Ovary (tissue), 9 donors: ENCODE results near the gene IFT74. TPM values are rescaled to one million over a fixed set of nuclear protein-coding genes. Genes with fewer than 3 reads are reported as not detected.
A peak's percentile ranks its signal among the peaks of the same experiment; 100 is the strongest.

Experiments used
- DNase-seq, 5 donors: peaks; one replicate each; pipeline ENCODE4 v3.0.0-alpha.2; 2019 to 2020
- H3K27ac ChIP-seq, 2 donors: fragments of 200-600 bp; one replicate each; pipeline versions ENCODE4 v1.5.1 to v1.8.0; 2019 to 2022
- H3K27me3 ChIP-seq: fragments of 200-600 bp; one replicate; pipeline ENCODE4 v1.8.0; 2022
- H3K36me3 ChIP-seq: fragments of 200-600 bp; sonication (generic); one replicate; pipeline ENCODE4 v1.5.1; 2019
- H3K4me1 ChIP-seq: one replicate; pipeline ENCODE4 v1.8.1; 2013; ENCODE audit warnings: mild to moderate bottlenecking, moderate library complexity; ENCODE audit not compliant: insufficient read depth
- H3K4me3 ChIP-seq: fragments of 200-600 bp; sonication (generic); one replicate; pipeline ENCODE4 v1.5.1; 2017
- H3K9me3 ChIP-seq, 2 donors: fragments of 200-600 bp in 1 of 2; sonication (generic) in 1 of 2; one replicate each; pipeline versions ENCODE4 v1.5.1 to v1.8.1; 2013 to 2019; ENCODE audit warnings: mild to moderate bottlenecking in 1 of 2, moderate library complexity in 1 of 2
- EP300 ChIP-seq: sonication (generic); formaldehyde crosslinking; IDR thresholded peaks from one replicate; pipeline ENCODE4 v1.6.1; 2017; ENCODE audit warnings: antibody characterized with exemption
- POLR2A ChIP-seq: fragments of 450-650 bp; IDR thresholded peaks from one replicate; pipeline ENCODE4 v1.6.1; 2017; ENCODE audit warnings: antibody characterized with exemption, mild to moderate bottlenecking, moderate library complexity
- WGBS, 3 donors: extraction: QIAGEN DNeasy Blood & Tissue Kit in 1 of 3; methylation state at CpG; one replicate each; pipeline versions ENCODE4 v1.1.5 to v1.1.7; 2013 to 2017; 5-methylcytosine and 5-hydroxymethylcytosine counted together
- intact Hi-C, 4 donors: fragments of 100-400 bp; cut with DNase I; formaldehyde crosslinking; loops; one replicate each; pipeline versions ENCODE4 v1.11.0 to v1.15.1; 2022 to 2023
- polyA plus RNA-seq, 2 donors: library from polyadenylated mRNA; stranded (reverse); fragments of 200-250 nt in 1 of 2; fragments of 350-450 nt in 1 of 2; fragmentation: Illumina TruSeq in 1 of 2; extraction: RNeasy Lipid Tissue Mini Kit (QIAGEN cat#74804) in 1 of 2; gene quantifications; one replicate each; pipeline ENCODE4 v1.2.3, GENCODE V29; 2013 to 2014
- total RNA-seq, 7 donors: library from RNA; depleted of rRNA in 2 of 7; stranded (reverse); fragments of >200 nt in 2 of 7; fragmentation: NEBNext Ultra II Directional in 3 of 7; extraction: Animal tissue kit (Norgen Biotek cat#: 25700) in 3 of 7; gene quantifications; one replicate each; pipeline versions ENCODE4 v1.1.0 to v1.2.4, GENCODE V29; 2016 to 2023
- TF ChIP-seq, protein P1 (sequence below), 3 donors: fragments of 450-650 bp in 2 of 3; fragments of 200-600 bp in 1 of 3; IDR thresholded peaks; one replicate each; pipeline versions ENCODE4 v1.5.1 to v1.8.0; 2016 to 2022; ENCODE audit warnings: antibody characterized with exemption in 3 of 3, mild to moderate bottlenecking in 1 of 3
- donor health status: DM: no; HTN: no; CAD: no; lungs with moderate emphysema.
- donor health status: DM: no; HTN: no; CAD: no.
- donor health status: Bipolar disorder and iron deficiency.
- donor health status: DM: yes; HTN: yes; CAD: no.
- donor health status: DM: no; HTN: no; CAD: no.
- donor health status: DM: yes; HTN: yes; CAD: no.

Gene IFT74
- total and polyA plus RNA-seq, 9 donors = 9.2 to 24.6 (median 16.2) TPM

DNA sequence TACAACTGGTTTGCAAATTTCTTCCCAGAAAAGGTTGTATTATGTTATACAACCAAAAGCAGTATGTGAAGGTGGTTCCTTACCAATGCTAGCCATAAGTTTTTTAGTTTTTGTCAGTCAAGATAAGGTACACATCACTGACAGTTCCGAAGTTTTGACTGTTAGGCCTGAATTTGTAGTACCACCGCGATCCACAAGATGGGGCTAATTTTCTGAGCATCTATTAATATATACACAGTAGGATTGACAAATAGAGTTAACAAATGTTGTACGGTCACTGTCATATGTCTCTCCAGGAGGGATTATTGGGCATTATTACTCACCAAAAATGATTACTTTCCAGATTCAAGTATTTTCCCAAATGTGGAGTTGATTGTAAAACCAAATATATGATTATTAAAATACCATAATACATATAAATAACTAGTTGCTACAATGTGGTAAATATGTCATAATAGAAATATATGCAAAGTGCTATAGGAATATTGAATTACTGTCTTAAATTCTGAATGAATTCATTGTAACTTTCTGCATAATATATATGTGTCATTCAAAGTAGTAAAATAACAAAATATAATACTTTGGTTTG lies 77.7 kb downstream of the IFT74 start:
- TF ChIP-seq, protein P1, sequence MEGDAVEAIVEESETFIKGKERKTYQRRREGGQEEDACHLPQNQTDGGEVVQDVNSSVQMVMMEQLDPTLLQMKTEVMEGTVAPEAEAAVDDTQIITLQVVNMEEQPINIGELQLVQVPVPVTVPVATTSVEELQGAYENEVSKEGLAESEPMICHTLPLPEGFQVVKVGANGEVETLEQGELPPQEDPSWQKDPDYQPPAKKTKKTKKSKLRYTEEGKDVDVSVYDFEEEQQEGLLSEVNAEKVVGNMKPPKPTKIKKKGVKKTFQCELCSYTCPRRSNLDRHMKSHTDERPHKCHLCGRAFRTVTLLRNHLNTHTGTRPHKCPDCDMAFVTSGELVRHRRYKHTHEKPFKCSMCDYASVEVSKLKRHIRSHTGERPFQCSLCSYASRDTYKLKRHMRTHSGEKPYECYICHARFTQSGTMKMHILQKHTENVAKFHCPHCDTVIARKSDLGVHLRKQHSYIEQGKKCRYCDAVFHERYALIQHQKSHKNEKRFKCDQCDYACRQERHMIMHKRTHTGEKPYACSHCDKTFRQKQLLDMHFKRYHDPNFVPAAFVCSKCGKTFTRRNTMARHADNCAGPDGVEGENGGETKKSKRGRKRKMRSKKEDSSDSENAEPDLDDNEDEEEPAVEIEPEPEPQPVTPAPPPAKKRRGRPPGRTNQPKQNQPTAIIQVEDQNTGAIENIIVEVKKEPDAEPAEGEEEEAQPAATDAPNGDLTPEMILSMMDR (IDR thresholded peaks at IDR 0.05) = peak; percentile 16 to 74 (median 68)
- TF ChIP-seq EP300 (no peak), POLR2A (no peak)
- no peaks in the 10 kb centered on the region for H3K4me1 ChIP-seq
- H3K27ac ChIP-seq = no peak overlapping the region
- no peaks in the 10 kb centered on the region for H3K27me3 ChIP-seq
- DNase-seq = peak in 4 of 5 donors; percentile 18 to 68 (median 45)
- no peaks in the 10 kb centered on the region for H3K9me3 ChIP-seq
- WGBS, 3 donors = 4 to 6% (median 4%) methylated on average over 4 of the region's 4 CpGs
- no peaks in the 10 kb centered on the region for H3K36me3 ChIP-seq
- intact Hi-C loops = loop anchor here in 1 of 4 donors (10.0 kb wide), 1 partner anchor 241 kb away; no protein-coding TSS in a partner anchor
- H3K4me3 ChIP-seq = no peak overlapping the region

DNA sequence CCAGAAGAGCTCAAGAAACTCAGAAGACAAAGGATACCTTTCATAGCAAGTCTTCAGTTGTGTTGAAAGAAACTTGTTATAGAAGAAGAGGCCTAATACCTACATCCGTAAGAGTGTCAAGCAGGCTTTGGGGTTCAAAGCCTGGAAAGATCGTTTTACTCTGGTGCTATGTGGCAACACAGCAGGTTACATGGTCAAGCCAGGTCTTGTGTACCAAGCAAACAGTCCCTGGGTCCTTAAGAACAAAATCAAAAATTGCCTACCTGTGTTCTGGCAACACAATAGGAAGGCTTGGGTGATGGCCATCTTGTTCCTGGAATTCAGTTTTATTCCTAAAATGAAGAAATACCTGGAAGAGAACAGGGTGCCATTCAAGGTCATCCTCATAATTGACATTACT lies 81.3 kb downstream of the IFT74 start:
- whole genome bisulfite sequencing, 3 donors = 98% methylated on average over 2 of the region's 2 CpGs
- no peak overlapping the region for H3K27ac ChIP-seq

DNA sequence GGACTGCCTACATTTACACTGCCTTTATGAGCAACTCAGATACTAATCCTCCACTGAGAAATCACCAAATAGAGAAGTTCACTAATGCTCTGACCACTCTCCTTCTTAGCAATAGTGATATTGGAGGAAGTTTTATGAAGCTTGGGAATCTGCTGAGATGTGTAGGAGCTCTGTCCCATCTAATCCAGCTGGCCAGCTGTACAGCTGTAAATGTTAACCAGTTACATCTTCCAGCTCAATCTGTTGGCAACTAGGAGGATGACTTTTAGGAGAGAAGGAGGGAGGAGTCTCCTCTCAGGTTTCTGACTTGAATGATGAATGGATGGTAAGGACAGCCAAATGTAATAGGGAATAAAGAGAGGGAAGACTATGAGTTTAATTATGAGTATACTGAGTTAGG lies 85.5 kb downstream of the IFT74 start:
- Histone ChIP-seq H3K4me3 (no peak overlapping the region), H3K36me3 (peaks cover 2% of the 10 kb centered on the region), H3K27me3 (no peaks in the 10 kb centered on the region), H3K9me3 (no peaks in the 10 kb centered on the region), H3K27ac (no peak overlapping the region), H3K4me1 (no peaks in the 10 kb centered on the region)
- intact Hi-C loops = no loop called here
- no peak for DNase-seq
- TF ChIP-seq POLR2A = no peak
- TF ChIP-seq, protein P1 (IDR thresholded peaks at IDR 0.05) = no peak
- TF ChIP-seq EP300 = no peak

More for the DNA sequence above, 81.3 kb downstream of the IFT74 start:
- H3K4me3 ChIP-seq = no peak overlapping the region
- no peaks in the 10 kb centered on the region for H3K9me3 ChIP-seq
- no peaks in the 10 kb centered on the region for H3K36me3 ChIP-seq
- intact Hi-C loops = loop anchor here in 1 of 4 donors (10.0 kb wide), 1 partner anchor 237 kb away; no protein-coding TSS in a partner anchor
- H3K27me3 ChIP-seq = no peaks in the 10 kb centered on the region
- TF ChIP-seq EP300 (no peak), POLR2A (no peak)
- TF ChIP-seq, protein P1 (IDR thresholded peaks at IDR 0.05) = no peak
- H3K4me1 ChIP-seq = no peaks in the 10 kb centered on the region
- no peak for DNase-seq

DNA sequence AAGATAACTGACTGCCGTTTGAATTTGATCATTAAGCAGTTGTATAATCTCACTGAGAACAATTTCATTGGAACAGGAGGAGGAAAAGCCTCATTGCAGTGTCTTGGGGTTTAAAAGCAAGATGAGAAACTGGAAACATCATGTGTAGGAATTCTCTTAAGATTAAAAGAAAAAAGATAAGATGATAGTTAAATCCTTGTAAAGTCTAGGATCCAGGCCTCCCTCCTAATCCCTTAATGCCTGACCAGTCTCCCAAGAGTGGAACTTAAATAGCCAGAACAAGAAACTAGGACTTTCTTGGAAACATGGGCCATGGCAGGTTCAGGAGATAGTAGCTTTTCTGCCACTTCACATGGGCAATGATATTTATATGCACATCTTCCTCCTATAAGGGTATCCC lies 86.3 kb downstream of the IFT74 start:
- 18 to 26% (median 24%) methylated on average over 1 of the region's 1 CpG for WGBS, 3 donors
- Histone ChIP-seq H3K36me3 (peaks cover 2% of the 10 kb centered on the region), H3K9me3 (no peaks in the 10 kb centered on the region), H3K27me3 (no peaks in the 10 kb centered on the region), H3K4me1 (no peaks in the 10 kb centered on the region), H3K4me3 (no peak overlapping the region), H3K27ac (no peak overlapping the region)
- TF ChIP-seq, protein P1 (IDR thresholded peaks at IDR 0.05) = no peak
- TF ChIP-seq POLR2A = no peak
- no peak for TF ChIP-seq EP300
- no peak for DNase-seq
- intact Hi-C loops = no loop called here
